WTC11 (cell line): Measurements from ENCODE around the gene ZFYVE28. TPM values are rescaled to one million over a fixed set of nuclear protein-coding genes. Genes with fewer than 3 reads are reported as not detected.

Experiments used
- ATAC-seq: fragments of 200-7000 bp; cut with Tn5 transposase; 2 replicates; pipeline ENCODE4 v1.10.0; 2021; ENCODE audit warnings: mild to moderate bottlenecking, moderate library complexity
- CTCF ChIA-PET: fragments of 300-600 bp; sonication (Branson Sonifier 250); formaldehyde crosslinking; loops from one replicate; lab custom pipeline; 2021; ENCODE audit warnings: antibody characterized with exemption; lab: Charles Lee
- POLR2A ChIA-PET: fragments of 350-600 bp; sonication (Branson Sonifier 250); formaldehyde crosslinking; loops from one replicate; lab custom pipeline; 2021; ENCODE audit warnings: antibody characterized with exemption; lab: Charles Lee
- DNase-seq: peaks from one replicate; pipeline ENCODE4 v3.0.0; 2021; ENCODE audit warnings: low spot score
- H3K27ac Mint-ChIP-seq: 2 replicates; pipeline ENCODE4 v1.8.0; 2021; ENCODE audit warnings: mixed read lengths
- H3K27me3 Mint-ChIP-seq: 2 replicates; pipeline ENCODE4 v1.8.0; 2021; ENCODE audit warnings: low read depth, mild to moderate bottlenecking, moderate library complexity, mixed read lengths
- H3K36me3 Mint-ChIP-seq: 2 replicates; pipeline ENCODE4 v1.8.0; 2021; ENCODE audit warnings: mixed read lengths
- H3K4me1 Mint-ChIP-seq: 2 replicates; pipeline ENCODE4 v1.8.0; 2022; ENCODE audit warnings: mixed read lengths
- H3K4me3 Mint-ChIP-seq: 2 replicates; pipeline ENCODE4 v1.8.0; 2021; ENCODE audit warnings: mild to moderate bottlenecking, moderate library complexity, mixed read lengths
- H3K9me3 Mint-ChIP-seq: 2 replicates; pipeline ENCODE4 v1.8.0; 2021; ENCODE audit warnings: mixed read lengths
- ATF2 ChIP-seq: sonication (generic); formaldehyde crosslinking; IDR thresholded peaks from 2 replicates; pipeline ENCODE4 v1.8.1; 2022; ENCODE audit warnings: low read depth, missing genetic modification reagents, borderline replicate concordance
- CTCF ChIP-seq: fragments of 200-600 bp; IDR thresholded peaks from 2 replicates; pipeline ENCODE4 v1.8.0; 2022; ENCODE audit warnings: antibody characterized with exemption
- ERG ChIP-seq: fragments of 250-450 bp; sonication (Bioruptor Pico); IDR thresholded peaks from 2 replicates; pipeline ENCODE4 v1.8.0; 2021; ENCODE audit warnings: mild to moderate bottlenecking
- ETV6 ChIP-seq: sonication (generic); formaldehyde crosslinking; IDR thresholded peaks from 2 replicates; pipeline ENCODE4 v1.8.1; 2022; ENCODE audit warnings: mild to moderate bottlenecking, missing genetic modification reagents
- FOXK1 ChIP-seq: sonication (generic); formaldehyde crosslinking; IDR thresholded peaks from 2 replicates; pipeline ENCODE4 v1.8.0; 2022; ENCODE audit warnings: mild to moderate bottlenecking, moderate library complexity, missing genetic modification reagents
- FOXP1 ChIP-seq: sonication (generic); formaldehyde crosslinking; IDR thresholded peaks from 2 replicates; pipeline ENCODE4 v1.8.0; 2022; ENCODE audit warnings: missing genetic modification reagents, mild to moderate bottlenecking, moderate library complexity, borderline replicate concordance
- HMGA2 ChIP-seq: fragments of 250-450 bp; sonication (Bioruptor Pico); IDR thresholded peaks from 2 replicates; pipeline ENCODE4 v1.4.0; 2021; ENCODE audit warnings: mild to moderate bottlenecking, moderate library complexity
- IRF2 ChIP-seq: sonication (generic); formaldehyde crosslinking; IDR thresholded peaks from 2 replicates; pipeline ENCODE4 v1.8.0; 2022; ENCODE audit warnings: low read depth, missing genetic modification reagents, borderline replicate concordance
- MXD4 ChIP-seq: fragments of 250-450 bp; sonication (Bioruptor Pico); IDR thresholded peaks from 2 replicates; pipeline ENCODE4 v1.8.0; 2021; ENCODE audit warnings: mild to moderate bottlenecking, moderate library complexity, borderline replicate concordance
- NR3C1 ChIP-seq: sonication (generic); formaldehyde crosslinking; conservative IDR thresholded peaks from 2 replicates; pipeline ENCODE4 v1.8.1; 2023; ENCODE audit warnings: low read depth, mild to moderate bottlenecking, missing genetic modification reagents
- SMAD3 ChIP-seq: sonication (generic); formaldehyde crosslinking; IDR thresholded peaks from 2 replicates; pipeline ENCODE4 v1.8.0; 2022; ENCODE audit warnings: missing genetic modification reagents, mild to moderate bottlenecking, borderline replicate concordance
- SOX15 ChIP-seq: fragments of 250-450 bp; sonication (Bioruptor Pico); IDR thresholded peaks from 2 replicates; pipeline ENCODE4 v1.9.0; 2021; ENCODE audit warnings: mild to moderate bottlenecking
- SP1 ChIP-seq: sonication (generic); formaldehyde crosslinking; conservative IDR thresholded peaks from 2 replicates; pipeline ENCODE4 v1.8.1; 2022; ENCODE audit warnings: missing genetic modification reagents
- TEAD4 ChIP-seq: sonication (generic); formaldehyde crosslinking; IDR thresholded peaks from 2 replicates; pipeline ENCODE4 v1.8.0; 2022; ENCODE audit warnings: mild to moderate bottlenecking, missing genetic modification reagents
- USF1 ChIP-seq: sonication (generic); formaldehyde crosslinking; IDR thresholded peaks from 2 replicates; pipeline ENCODE4 v1.8.0; 2022; ENCODE audit warnings: mild to moderate bottlenecking, missing genetic modification reagents
- ZNF121 ChIP-seq: sonication (generic); formaldehyde crosslinking; IDR thresholded peaks from 2 replicates; pipeline ENCODE4 v1.8.0; 2023; ENCODE audit warnings: missing genetic modification reagents
- ZNF317 ChIP-seq: sonication (generic); formaldehyde crosslinking; IDR thresholded peaks from 2 replicates; pipeline ENCODE4 v1.8.1; 2023; ENCODE audit warnings: low read depth, mild to moderate bottlenecking, moderate library complexity, missing genetic modification reagents, borderline replicate concordance
- ZNF423 ChIP-seq: fragments of 250-450 bp; sonication (Bioruptor Pico); IDR thresholded peaks from 2 replicates; pipeline ENCODE4 v2.1.2; 2022; ENCODE audit warnings: mild to moderate bottlenecking, moderate library complexity
- ZSCAN18 ChIP-seq: fragments of 250-450 bp; sonication (Bioruptor Pico); IDR thresholded peaks from 2 replicates; pipeline ENCODE4 v2.1.2; 2022; ENCODE audit warnings: mild to moderate bottlenecking, moderate library complexity
- total RNA-seq: library from RNA; stranded (reverse); gene quantifications from 3 replicates; pipeline ENCODE4 v1.2.3, GENCODE V29; 2021
- TF ChIP-seq, protein P1 (sequence below): sonication (generic); formaldehyde crosslinking; IDR thresholded peaks from 2 replicates; pipeline ENCODE4 v1.8.0; 2022; ENCODE audit warnings: mild to moderate bottlenecking, missing genetic modification reagents
- TF ChIP-seq, protein P2 (sequence below): sonication (generic); formaldehyde crosslinking; IDR thresholded peaks from 2 replicates; pipeline ENCODE4 v1.8.1; 2022; ENCODE audit warnings: mild to moderate bottlenecking, missing genetic modification reagents, moderate library complexity, borderline replicate concordance

The ZFYVE28 gene
- total RNA-seq, 1 experiment from 2014 or later: 7.8 TPM

DNA sequence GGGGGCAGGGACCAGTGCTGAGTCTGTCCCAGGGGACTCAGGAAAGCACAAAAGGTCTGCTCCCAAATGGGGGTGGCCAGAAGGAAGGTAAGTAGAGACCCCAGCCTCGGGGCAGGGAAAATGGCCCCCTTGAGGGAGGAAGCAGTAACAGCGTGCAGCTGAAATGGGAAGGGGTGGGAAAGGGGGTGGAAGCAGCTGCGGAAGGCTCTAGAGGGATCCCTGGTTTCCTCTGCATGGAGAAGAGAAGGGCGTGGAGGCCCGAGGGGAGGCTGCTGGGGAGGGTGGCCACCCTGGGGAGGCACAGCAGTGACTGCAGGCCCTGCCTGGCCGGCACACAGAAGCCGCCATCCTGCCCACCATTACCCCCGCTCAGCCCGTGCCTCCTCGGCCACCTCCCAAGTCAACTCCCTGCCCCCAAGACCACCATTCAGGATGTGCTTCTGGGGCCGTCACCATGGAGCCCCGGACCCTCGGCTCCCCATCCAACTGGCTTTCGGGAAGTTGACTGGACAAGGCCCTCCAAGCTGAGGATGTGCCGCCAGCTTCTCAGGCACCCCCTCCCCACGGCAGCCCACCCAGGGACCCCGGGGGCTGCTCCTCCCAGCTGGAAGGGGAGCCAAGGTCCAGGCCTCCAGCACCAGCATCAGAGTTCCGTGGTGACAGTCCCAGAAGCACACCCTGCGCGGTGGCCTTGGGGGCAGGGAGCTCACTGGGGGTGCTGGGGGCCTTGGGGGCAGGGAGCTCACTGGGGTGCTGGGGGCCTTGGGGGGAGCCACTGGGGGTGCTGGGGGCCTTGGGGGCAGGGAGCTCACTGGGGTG is 23.9 kb upstream of the ZFYVE28 start:
- ChIA-PET POLR2A (interaction anchor here (0.9 kb wide), 1 partner anchor 41 kb away, joined by 3 read pairs; no protein-coding TSS in a partner anchor), CTCF (interaction anchor here (0.6 to 3.4 kb wide), 47 partner anchors 9 to 521 kb away, joined by 3 to 44 read pairs (median 6); partner anchors contain the start of genes CFAP99, FAM193A, GRK4 and HAUS3)
- H3K27me3 Mint-ChIP-seq: no peaks in the 10 kb centered on the region; the same call in 1 of the 2 replicates
- ATAC-seq: peak; percentile 56
- H3K36me3 Mint-ChIP-seq: no peaks in the 10 kb centered on the region
- no peak for DNase-seq
- H3K4me3 Mint-ChIP-seq: no peak overlapping the region
- H3K4me1 Mint-ChIP-seq: peaks cover 2% of the 10 kb centered on the region; the same call in 1 of the 2 replicates
- no peak overlapping the region for H3K27ac Mint-ChIP-seq
- TF ChIP-seq SMAD3 (CRISPR knock-in tag): no peak
- TF ChIP-seq FOXP1: no peak
- TF ChIP-seq, protein P1, sequence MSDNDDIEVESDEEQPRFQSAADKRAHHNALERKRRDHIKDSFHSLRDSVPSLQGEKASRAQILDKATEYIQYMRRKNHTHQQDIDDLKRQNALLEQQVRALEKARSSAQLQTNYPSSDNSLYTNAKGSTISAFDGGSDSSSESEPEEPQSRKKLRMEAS (CRISPR knock-in tag): no peak
- no peaks in the 10 kb centered on the region for H3K9me3 Mint-ChIP-seq

DNA sequence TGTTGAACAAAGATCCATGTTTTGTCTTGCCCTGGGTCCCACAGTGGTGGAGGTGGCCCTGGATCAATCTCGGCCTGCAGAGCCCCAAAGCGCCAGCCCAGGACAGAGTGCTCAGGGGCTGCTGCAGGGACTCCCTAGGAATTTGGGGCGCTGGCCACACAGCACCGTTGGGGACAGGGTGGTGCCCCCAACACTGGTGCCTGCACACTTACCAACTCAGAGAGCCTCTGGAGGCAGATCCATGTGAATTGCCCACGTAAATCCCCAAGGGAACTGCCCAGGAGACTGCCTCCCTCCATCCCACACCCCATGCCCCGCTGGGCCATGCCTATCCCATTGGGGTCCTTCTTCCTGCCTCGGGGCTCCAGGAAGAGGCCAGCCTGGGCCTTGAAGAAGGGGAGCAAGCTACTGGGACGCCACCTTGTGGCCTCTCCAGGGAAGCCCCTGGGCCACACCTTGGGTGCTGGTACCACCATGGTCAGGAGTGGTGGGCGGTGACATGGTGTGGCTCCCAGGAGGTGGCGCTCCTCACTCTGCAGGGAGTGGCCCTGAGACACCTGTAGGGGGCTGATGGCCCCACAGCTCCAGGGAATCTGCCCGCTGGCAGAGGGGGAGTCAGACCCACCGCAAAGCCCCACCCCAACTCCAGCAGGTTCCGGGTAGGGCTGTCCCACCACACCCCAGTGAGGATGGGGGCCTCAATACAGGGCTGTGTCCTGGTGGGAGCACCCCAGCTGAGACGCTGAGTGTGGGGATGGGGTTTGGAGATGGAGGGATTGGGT is 23.1 kb upstream of the ZFYVE28 start:
- peaks cover 2% of the 10 kb centered on the region; the same call in 1 of the 2 replicates for H3K4me1 Mint-ChIP-seq
- H3K9me3 Mint-ChIP-seq: no peaks in the 10 kb centered on the region
- DNase-seq (peak; percentile 95), ATAC-seq (peak; percentile 94)
- no peaks in the 10 kb centered on the region; the same call in 1 of the 2 replicates for H3K27me3 Mint-ChIP-seq
- POLR2A ChIA-PET: interaction anchor here (0.9 kb wide), 1 partner anchor 40 kb away, joined by 3 read pairs; no protein-coding TSS in a partner anchor
- H3K36me3 Mint-ChIP-seq: no peaks in the 10 kb centered on the region
- H3K4me3 Mint-ChIP-seq: no peak overlapping the region
- no peak overlapping the region for H3K27ac Mint-ChIP-seq
- CTCF ChIA-PET: interaction anchor here (0.5 to 3.4 kb wide), 51 partner anchors 9 to 522 kb away, joined by 3 to 44 read pairs (median 5); partner anchors contain the start of genes CFAP99, FAM193A, GRK4 and HAUS3
- no peak for TF ChIP-seq ERG (CRISPR knock-in tag)
- TF ChIP-seq FOXK1: 0 out of 2 replicates have a peak, but pooled peaks have one; percentile 42
- peak; percentile 47; the same call in 1 of the 2 replicates for TF ChIP-seq SP1 (CRISPR knock-in tag)
- TF ChIP-seq FOXP1: no peak
- TF ChIP-seq CTCF: peak; percentile 73
- no peak for TF ChIP-seq SOX15 (CRISPR knock-in tag)
- no peak for TF ChIP-seq HMGA2 (CRISPR knock-in tag)
- TF ChIP-seq ZNF423: peak; percentile 98
- TF ChIP-seq ZSCAN18 (CRISPR knock-in tag): 0 out of 2 replicates have a peak, but pooled peaks have one; percentile 53
- TF ChIP-seq IRF2 (CRISPR knock-in tag): no peak
- no peak for TF ChIP-seq ZNF121 (CRISPR knock-in tag)
- TF ChIP-seq USF1 (CRISPR knock-in tag): no peak
- TF ChIP-seq ATF2 (CRISPR knock-in tag): no peak
- TF ChIP-seq NR3C1 (CRISPR knock-in tag): no peak
- TF ChIP-seq ETV6 (CRISPR knock-in tag): no peak
- TF ChIP-seq MXD4 (CRISPR knock-in tag): no peak
- TF ChIP-seq TEAD4 (CRISPR knock-in tag): no peak
- TF ChIP-seq, protein P1 (CRISPR knock-in tag): 0 out of 2 replicates have a peak, but pooled peaks have one; percentile 55
- TF ChIP-seq, protein P2, sequence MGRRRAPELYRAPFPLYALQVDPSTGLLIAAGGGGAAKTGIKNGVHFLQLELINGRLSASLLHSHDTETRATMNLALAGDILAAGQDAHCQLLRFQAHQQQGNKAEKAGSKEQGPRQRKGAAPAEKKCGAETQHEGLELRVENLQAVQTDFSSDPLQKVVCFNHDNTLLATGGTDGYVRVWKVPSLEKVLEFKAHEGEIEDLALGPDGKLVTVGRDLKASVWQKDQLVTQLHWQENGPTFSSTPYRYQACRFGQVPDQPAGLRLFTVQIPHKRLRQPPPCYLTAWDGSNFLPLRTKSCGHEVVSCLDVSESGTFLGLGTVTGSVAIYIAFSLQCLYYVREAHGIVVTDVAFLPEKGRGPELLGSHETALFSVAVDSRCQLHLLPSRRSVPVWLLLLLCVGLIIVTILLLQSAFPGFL (CRISPR knock-in tag): no peak
- TF ChIP-seq ZNF317 (CRISPR knock-in tag): no peak
